GM12874 (cell line): Measurements from ENCODE around the gene PRKAR2B.

Experiments used
- CTCF ChIP-seq: IDR thresholded peaks from 2 replicates; pipeline ENCODE4 v1.5.1; 2011; ENCODE audit warnings: low read depth, mild to moderate bottlenecking, control low read depth, low read length, moderate library complexity; ENCODE audit not compliant: insufficient read depth

The PRKAR2B gene

GRCh38 chr7:107166736-107167426, 122.4 kb downstream of the PRKAR2B start:
- no peak for TF ChIP-seq CTCF

DNA sequence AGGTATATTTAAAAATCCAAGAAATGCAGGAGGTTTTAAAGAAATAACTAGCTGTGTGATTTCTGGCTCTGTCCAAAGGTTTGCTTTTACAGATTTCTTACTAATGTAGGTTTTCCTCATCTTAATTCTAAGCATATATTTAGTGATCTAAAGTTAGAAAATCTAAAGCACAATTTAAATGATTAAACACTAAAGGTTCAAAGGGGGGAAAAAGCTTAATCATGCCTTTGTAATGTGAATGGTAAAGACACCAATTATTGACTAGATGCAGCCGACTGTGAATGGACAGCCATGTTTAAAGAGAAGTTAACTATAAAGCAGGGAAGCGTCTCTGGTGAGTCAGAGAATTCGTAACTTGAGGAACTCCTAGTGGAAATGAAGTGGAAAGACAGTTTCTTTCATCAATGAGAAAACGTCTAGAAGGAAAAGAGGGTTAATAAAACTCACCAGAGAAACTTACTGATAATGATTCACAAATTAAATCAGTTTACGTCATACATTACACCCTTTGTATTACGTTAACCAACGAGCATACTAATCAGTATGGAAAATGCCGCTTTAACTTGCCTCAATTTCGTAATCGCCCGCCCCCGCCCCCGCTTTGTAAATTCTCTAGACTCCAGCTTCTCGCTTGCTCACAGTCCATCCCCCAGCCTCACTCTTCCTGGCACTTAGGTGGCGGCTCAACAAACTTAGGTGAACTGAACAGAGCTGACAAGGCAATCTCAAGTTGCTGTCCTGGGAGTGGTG, 123.2 kb downstream of the PRKAR2B start:
- TF ChIP-seq CTCF = 0 out of 2 replicates have a peak, but pooled peaks have one; percentile 11

DNA sequence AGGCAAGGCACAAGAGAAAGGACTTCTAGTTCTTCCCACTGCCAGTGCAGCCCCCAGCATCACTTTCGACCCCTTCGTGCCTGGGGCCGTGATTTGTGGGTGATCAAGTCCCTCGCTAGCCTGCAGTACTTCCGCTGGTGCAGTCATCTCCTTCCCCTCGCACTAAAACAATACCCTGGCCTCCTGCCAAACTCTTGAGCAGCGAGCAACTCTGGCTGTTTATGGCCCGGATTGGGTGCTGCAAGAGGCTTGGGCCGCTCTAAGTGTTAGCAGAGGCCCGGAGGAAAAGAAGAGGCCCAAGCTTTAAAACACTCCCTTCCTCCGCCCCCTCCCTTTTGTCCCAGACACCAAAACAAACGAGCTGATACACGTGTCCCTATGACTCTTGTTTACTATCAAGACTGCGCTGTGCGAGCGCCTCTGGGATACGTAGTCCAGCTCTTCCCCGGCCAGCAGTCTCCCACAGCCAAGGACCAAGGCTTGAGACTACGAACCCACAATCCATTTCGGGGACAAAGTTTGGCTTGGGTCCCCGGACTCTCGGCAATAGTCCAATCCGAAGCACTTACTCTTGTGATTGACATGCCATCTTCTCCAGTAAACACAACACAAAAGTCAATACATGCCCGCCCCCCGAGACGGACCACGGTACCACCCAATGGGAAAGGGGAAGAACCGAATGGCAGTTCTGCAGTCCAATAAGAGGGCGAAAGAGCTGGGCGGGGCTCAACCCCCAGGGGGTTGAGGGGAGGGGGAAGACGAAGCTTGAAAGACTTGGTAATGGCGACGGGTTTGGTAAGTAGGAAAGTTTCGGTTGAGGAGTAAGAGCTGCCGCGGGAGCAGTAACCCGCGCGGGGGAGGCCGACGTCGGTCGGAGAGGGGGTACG, 124.0 kb downstream of the PRKAR2B start, which contains the start of gene HBP1:
HBP1 (plus strand) TSS at position 771 of the 887 bp plus-strand sequence. CDS start 10,891 bp downstream, outside the sequence.
- TF ChIP-seq CTCF = no peak

GRCh38 chr7:107169120-107170050, 124.9 kb downstream of the PRKAR2B start:
- no peak for TF ChIP-seq CTCF

DNA sequence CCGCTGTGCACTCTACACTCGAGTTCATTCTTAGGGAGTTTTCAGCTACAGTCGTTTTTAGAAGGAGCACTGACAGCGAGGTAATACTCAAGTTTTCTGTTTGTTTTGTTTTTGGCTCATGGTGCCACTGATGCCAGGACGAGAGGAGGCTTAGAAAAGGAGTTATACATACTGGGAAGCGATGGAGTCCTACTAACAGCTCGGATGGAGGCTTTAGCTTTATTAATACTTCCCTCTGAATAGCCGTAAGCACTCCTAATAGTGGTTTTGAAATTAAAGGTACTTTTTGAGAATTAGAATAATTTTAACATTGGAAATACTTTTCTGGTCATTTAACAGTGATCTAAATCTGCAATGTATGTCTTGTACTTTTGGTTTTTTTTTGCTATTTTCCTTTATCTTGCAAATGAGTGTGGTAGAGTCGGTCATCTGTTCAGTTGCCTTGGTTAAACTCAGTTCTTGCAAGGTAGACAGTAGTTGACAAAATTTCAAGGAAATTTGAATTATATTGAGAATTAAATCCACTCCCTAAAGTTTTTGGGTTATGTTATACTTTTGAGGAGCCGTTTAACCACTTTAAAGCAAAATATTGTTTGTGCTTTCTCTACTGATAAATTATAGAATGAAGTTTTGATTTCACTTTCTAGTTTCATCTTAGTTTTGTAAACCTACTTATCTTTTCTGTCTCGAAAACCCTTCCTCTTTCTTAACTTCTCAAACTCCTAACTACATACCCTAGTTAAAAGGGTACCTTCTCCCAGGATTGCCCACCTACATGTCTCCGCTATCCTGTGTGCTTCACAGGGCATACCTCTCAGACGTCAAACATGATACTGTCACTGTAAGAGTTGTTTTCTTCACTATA, 125.8 kb downstream of the PRKAR2B start:
- TF ChIP-seq CTCF = no peak

DNA sequence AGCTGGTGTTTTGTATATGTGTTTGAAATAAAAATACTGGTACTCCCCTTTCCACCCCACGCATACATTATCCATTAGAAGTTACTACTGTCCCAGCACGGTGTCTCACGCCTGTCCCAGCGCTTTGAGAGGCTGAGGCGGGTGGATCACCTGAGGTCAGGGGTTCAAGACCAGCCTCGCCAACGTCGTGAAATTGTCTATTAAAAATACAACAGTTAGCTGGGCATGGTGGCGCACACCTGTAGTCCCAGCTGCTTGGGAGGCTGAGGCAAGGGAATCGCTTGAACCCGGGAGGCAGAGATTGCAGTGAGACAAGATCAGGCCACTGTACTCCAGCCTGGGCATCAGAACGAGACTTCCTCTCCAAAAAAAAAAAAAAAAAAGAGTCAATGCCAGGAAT, 127.0 kb downstream of the PRKAR2B start:
- no peak for TF ChIP-seq CTCF
